ENCODE data around the gene IPO4.

- TF ChIP-seq CTCF (conservative IDR thresholded peaks at IDR 0.05; ENCODE audit: low read depth, low read length) (no peak), EZH2 (IDR thresholded peaks at IDR 0.05; ENCODE audit: borderline replicate concordance, low read depth, low read length, poor library complexity, severe bottlenecking) (no peak)
Measured at GRCh38 chr14:24197056-24197450, 8.4 kb upstream of the IPO4 start.
